MCF 10A (cell line): ENCODE results near the gene LEMD3. TPM values are rescaled to one million over a fixed set of nuclear protein-coding genes. Genes with fewer than 3 reads are reported as not detected.

Experiments used
- BruUV-seq: library from RNA; stranded (reverse); fragments of 400-500 nt; replicated peaks from 2 replicates; lab custom pipeline; 2021; lab: Mats Ljungman, UMichigan
- CTCF ChIA-PET: fragments of 300-600 bp; sonication (Branson Sonifier 250); formaldehyde crosslinking; extraction: SDS; loops from one replicate; lab custom pipeline; 2021; ENCODE audit warnings: antibody characterized with exemption, inconsistent platforms; lab: Yijun Ruan, JAX
- POLR2A ChIA-PET: fragments of 300-600, 350-650 bp; sonication (Branson Sonifier 250); formaldehyde crosslinking; extraction: SDS; loops from one replicate; lab custom pipeline; 2020; ENCODE audit warnings: antibody characterized with exemption, inconsistent platforms; lab: Yijun Ruan, JAX
- DNase-seq: peaks from one replicate; pipeline ENCODE4 v3.0.0-alpha.2; 2018; ENCODE audit not compliant: unreplicated experiment
- H3K27ac Mint-ChIP-seq: one replicate; pipeline ENCODE4 v1.8.0; 2022; ENCODE audit warnings: mild to moderate bottlenecking, low read depth, mixed read lengths; ENCODE audit not compliant: unreplicated experiment
- H3K27me3 Mint-ChIP-seq: one replicate; pipeline ENCODE4 v1.8.0; 2022; ENCODE audit warnings: mixed read lengths; ENCODE audit not compliant: insufficient read depth, unreplicated experiment
- H3K36me3 Mint-ChIP-seq: one replicate; pipeline ENCODE4 v1.8.0; 2022; ENCODE audit warnings: mild to moderate bottlenecking, moderate library complexity, mixed read lengths; ENCODE audit not compliant: insufficient read depth, unreplicated experiment
- H3K4me1 Mint-ChIP-seq: one replicate; pipeline ENCODE4 v1.8.0; 2022; ENCODE audit warnings: mixed read lengths; ENCODE audit not compliant: insufficient read depth, unreplicated experiment
- H3K4me3 Mint-ChIP-seq: one replicate; pipeline ENCODE4 v1.8.0; 2022; ENCODE audit warnings: mild to moderate bottlenecking, moderate library complexity, mixed read lengths; ENCODE audit not compliant: unreplicated experiment
- H3K9me3 Mint-ChIP-seq: one replicate; pipeline ENCODE4 v1.8.0; 2022; ENCODE audit warnings: mixed read lengths; ENCODE audit not compliant: unreplicated experiment
- intact Hi-C: fragments of 100-400 bp; cut with micrococcal nuclease; formaldehyde crosslinking; loops from 2 replicates; pipeline ENCODE4 v1.14.1; 2022
- total RNA-seq: library from RNA; stranded (reverse); gene quantifications from 2 replicates; pipeline ENCODE4 v1.2.3, GENCODE V29; 2022
- TF ChIP-seq, protein P1 (sequence below): fragments of 200-600 bp; IDR thresholded peaks from one replicate; pipeline ENCODE4 v1.8.0; 2022; ENCODE audit warnings: antibody characterized with exemption, mild to moderate bottlenecking; ENCODE audit not compliant: unreplicated experiment

Gene LEMD3
- total RNA-seq, 1 experiment from 2014 or later, result 21.8 TPM

DNA sequence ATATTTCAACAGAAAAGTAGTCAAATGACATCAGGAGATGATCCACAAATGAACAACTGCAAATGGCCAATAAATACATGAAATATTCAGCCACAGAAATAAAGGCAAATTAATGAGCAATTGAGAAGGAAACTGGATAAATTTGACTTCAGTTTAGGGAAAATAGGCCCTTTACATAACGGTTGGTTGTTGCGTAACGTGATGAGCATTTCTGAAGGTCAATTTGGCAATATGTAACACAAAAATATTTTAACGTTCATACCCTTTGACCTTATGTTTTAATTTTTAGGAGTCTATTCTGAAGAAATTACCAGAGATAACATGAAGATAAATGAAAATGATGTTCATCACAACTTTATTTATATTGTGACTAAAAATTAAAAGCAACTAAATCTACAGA is 94.4 kb downstream of the LEMD3 start:
- no peak overlapping the region for H3K4me3 Mint-ChIP-seq
- intact Hi-C loops, result no loop called here
- TF ChIP-seq, protein P1, sequence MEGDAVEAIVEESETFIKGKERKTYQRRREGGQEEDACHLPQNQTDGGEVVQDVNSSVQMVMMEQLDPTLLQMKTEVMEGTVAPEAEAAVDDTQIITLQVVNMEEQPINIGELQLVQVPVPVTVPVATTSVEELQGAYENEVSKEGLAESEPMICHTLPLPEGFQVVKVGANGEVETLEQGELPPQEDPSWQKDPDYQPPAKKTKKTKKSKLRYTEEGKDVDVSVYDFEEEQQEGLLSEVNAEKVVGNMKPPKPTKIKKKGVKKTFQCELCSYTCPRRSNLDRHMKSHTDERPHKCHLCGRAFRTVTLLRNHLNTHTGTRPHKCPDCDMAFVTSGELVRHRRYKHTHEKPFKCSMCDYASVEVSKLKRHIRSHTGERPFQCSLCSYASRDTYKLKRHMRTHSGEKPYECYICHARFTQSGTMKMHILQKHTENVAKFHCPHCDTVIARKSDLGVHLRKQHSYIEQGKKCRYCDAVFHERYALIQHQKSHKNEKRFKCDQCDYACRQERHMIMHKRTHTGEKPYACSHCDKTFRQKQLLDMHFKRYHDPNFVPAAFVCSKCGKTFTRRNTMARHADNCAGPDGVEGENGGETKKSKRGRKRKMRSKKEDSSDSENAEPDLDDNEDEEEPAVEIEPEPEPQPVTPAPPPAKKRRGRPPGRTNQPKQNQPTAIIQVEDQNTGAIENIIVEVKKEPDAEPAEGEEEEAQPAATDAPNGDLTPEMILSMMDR, result no peak
- POLR2A ChIA-PET, result interaction anchor here (0.8 kb wide), 1 partner anchor 21 kb away, joined by 3 read pairs; no protein-coding TSS in a partner anchor
- H3K27ac Mint-ChIP-seq, result no peak overlapping the region
- no TSS peak for BruUV-seq
- H3K4me1 Mint-ChIP-seq, result no peaks in the 10 kb centered on the region
- no peaks in the 10 kb centered on the region for H3K27me3 Mint-ChIP-seq
- no peaks in the 10 kb centered on the region for H3K9me3 Mint-ChIP-seq
- DNase-seq, result no peak
- CTCF ChIA-PET, result interaction anchor here (0.7 kb wide), 1 partner anchor 462 kb away, joined by 4 read pairs; no protein-coding TSS in a partner anchor
- H3K36me3 Mint-ChIP-seq, result no peaks in the 10 kb centered on the region

DNA sequence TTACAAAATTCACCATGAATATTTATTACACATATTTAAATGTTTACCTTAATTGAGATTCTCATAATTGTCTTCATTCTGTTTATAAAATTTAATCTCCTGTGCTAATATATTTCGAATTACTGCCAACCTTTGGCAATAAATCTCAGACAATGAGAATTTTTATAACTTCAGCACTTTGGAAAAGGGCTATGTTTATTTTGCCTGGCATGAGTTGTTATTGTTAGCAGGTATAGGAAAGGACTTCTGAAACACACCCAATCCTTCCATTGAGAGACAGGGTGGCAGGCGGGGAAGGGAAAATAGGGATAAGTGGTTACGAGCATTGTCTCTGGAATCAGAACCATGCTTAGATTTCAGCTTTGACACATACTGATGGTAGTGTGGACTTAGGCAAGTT is 97.0 kb downstream of the LEMD3 start:
- no TSS peak for BruUV-seq
- intact Hi-C loops, result no loop called here
- no peak overlapping the region for H3K4me3 Mint-ChIP-seq
- CTCF ChIA-PET, result no interaction called here
- H3K27ac Mint-ChIP-seq, result no peak overlapping the region
- POLR2A ChIA-PET, result no interaction called here
- no peaks in the 10 kb centered on the region for H3K9me3 Mint-ChIP-seq
- no peaks in the 10 kb centered on the region for H3K27me3 Mint-ChIP-seq
- TF ChIP-seq, protein P1, result no peak
- H3K36me3 Mint-ChIP-seq, result no peaks in the 10 kb centered on the region
- DNase-seq, result no peak
- peaks cover 10% of the 10 kb centered on the region for H3K4me1 Mint-ChIP-seq

DNA sequence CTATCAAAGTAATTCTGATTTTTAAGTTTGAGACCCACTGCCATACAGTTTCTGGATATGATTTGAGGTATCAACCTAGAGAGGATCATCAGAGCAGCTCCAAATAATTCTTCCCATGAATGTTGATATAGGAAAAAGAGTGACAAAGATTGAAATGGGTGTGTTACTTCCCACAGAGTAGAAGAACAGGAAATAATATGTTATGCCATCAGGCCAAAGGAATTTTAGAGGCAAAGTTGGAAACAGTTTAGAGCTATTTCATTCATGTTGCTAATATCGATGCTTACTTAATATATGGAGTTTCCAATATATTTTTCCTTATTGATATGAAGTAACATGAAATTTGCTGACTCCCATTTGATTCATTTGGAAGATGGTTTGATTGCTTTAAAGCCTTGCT is 100.2 kb downstream of the LEMD3 start:
- DNase-seq, result no peak
- no peaks in the 10 kb centered on the region for H3K36me3 Mint-ChIP-seq
- CTCF ChIA-PET, result interaction anchor here (0.7 kb wide), 1 partner anchor 162 kb away, joined by 3 read pairs; no protein-coding TSS in a partner anchor
- BruUV-seq, result no TSS peak
- intact Hi-C loops, result no loop called here
- POLR2A ChIA-PET, result interaction anchor here (1.0 kb wide), 1 partner anchor 21 kb away, joined by 3 read pairs; no protein-coding TSS in a partner anchor
- H3K4me1 Mint-ChIP-seq, result peaks cover 10% of the 10 kb centered on the region
- no peak overlapping the region for H3K4me3 Mint-ChIP-seq
- H3K27ac Mint-ChIP-seq, result no peak overlapping the region
- no peaks in the 10 kb centered on the region for H3K27me3 Mint-ChIP-seq
- H3K9me3 Mint-ChIP-seq, result no peaks in the 10 kb centered on the region
- TF ChIP-seq, protein P1, result no peak

DNA sequence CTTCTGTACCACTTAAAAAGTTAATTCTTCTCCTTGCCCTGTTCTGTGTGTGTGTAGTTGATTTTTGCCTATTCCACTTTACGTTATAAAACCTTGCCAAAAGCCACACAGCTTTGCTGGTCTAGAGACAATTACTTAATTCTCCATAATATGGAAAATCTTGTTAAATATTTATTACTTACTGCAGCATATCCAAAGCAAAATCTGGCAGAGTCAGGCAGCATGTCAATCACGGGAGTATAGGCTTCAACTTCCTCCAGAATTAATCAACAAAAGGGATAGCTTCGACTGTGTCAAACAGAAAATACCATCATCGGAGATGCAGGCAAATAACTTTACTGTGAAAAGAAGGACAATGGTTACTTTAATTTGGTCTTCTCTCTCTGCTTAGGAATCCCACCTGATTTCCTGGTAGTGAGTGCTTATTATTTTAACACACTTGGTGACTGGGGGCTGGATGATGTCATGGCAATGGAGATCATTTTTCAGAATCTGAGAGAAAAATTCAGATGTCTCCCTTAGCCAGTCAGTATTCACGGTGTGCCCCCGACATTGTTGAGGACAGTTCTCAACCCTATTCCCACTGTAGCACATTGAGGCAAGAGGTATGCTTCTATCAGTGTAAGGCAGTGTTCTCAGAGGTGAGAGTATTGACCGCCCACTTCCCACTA is 105.4 kb downstream of the LEMD3 start:
- POLR2A ChIA-PET, result no interaction called here
- Mint-ChIP-seq H3K36me3 (no peaks in the 10 kb centered on the region), H3K9me3 (no peaks in the 10 kb centered on the region), H3K4me1 (peaks cover 19% of the 10 kb centered on the region), H3K27me3 (no peaks in the 10 kb centered on the region), H3K27ac (no peak overlapping the region), H3K4me3 (no peak overlapping the region)
- BruUV-seq, result no TSS peak
- TF ChIP-seq, protein P1, result no peak
- DNase-seq, result no peak
- intact Hi-C loops, result loop anchor here (5.0 kb wide), 1 partner anchor 102 kb away; no protein-coding TSS in a partner anchor
- CTCF ChIA-PET, result no interaction called here
